ENCODE measurements around the gene BOK.
"Not testable (repeated sequence)": the region's sequence is repeated elsewhere in the genome, so short reads cannot be mapped to it uniquely, and the experiment has no call there.

BOK gene

DNA sequence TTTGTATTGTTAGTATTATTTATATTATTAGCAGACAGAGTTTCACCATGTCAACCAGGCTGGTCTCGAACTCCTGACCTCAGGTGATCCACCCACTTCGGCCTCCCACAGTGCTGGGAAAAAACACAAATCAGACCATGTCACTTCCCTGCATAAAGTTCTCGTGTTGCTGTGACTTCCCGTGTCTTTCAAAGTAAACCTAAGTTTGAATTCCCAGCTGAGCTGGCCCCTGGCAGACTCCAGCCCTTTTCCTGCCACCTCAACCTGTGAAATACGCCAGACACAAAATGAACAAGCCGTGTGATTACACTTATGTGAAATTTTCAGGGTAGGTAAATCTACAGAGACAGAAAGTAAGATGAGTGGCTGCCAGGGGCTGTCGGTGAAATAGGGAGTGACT is 7.9 kb downstream of the BOK start:
- H3K4me3 Mint-ChIP-seq: no peak overlapping the region
- peaks cover 15% of the 10 kb centered on the region for H3K4me1 Mint-ChIP-seq
- no peak overlapping the region for H3K27ac Mint-ChIP-seq
- H3K9me3 Mint-ChIP-seq: no peaks in the 10 kb centered on the region
- H3K27me3 Mint-ChIP-seq (ENCODE audit: low read depth): peaks cover 18% of the 10 kb centered on the region
- H3K36me3 Mint-ChIP-seq (ENCODE audit: low read depth): peaks cover 6% of the 10 kb centered on the region
- TF ChIP-seq CTCF (IDR thresholded peaks at IDR 0.05; ENCODE audit: unreplicated experiment in 3 of 3): no peak

GRCh38 chr2:241567266-241567665 is 8.7 kb downstream of the BOK start:
- Mint-ChIP-seq H3K27me3 (ENCODE audit: low read depth) (peaks cover 24% of the 10 kb centered on the region), H3K4me1 (peaks cover 10% of the 10 kb centered on the region)
- not testable (repeated sequence) for H3K4me3 Mint-ChIP-seq; H3K36me3 Mint-ChIP-seq (ENCODE audit: low read depth); H3K9me3 Mint-ChIP-seq; H3K27ac Mint-ChIP-seq

DNA sequence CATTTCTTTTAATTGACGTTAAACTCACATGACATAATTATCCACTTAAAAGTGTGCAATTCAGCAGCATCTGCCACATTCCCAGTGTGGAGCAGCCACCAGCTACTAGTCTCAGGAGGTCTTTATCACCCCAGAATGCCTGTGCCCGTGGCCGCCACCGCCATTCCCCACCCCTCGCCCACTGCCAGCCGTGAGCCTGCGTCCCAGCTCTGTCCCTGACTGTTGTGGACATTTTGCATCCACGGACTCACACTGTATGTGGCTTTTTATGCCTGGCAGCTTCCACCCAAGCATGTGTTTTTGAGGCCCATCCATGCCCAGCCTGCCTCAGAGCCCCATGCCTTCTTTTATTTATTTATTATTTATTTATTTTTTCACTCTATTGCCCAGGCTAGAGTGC is 9.2 kb downstream of the BOK start:
- peaks cover 10% of the 10 kb centered on the region for H3K4me1 Mint-ChIP-seq
- no peaks in the 10 kb centered on the region for H3K9me3 Mint-ChIP-seq

DNA sequence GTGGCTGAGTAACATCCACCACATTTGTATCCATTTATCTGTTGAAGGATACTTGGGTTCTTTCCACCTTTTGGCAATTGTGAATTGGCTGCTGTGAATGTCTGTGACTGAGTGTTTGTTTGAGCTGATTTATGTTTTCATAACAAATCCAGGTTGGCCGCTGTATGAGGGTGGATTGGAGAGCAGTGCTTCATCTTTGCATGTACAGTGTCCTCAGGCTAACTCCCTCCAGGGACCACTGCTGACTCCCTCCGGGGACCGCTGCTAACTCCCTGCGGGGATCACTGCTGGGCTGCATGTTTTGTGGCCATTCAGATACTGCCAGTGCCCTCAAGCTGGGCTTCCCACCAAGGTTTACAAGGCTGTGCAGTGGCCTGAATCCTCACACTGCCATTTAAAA is 10.2 kb downstream of the BOK start:
- H3K36me3 Mint-ChIP-seq (ENCODE audit: low read depth): peaks cover 10% of the 10 kb centered on the region
- peaks cover 10% of the 10 kb centered on the region for H3K4me1 Mint-ChIP-seq
- TF ChIP-seq CTCF (IDR thresholded peaks at IDR 0.05; ENCODE audit: unreplicated experiment in 3 of 3): no peak
- no peaks in the 10 kb centered on the region for H3K9me3 Mint-ChIP-seq
- no peak overlapping the region for H3K4me3 Mint-ChIP-seq
- no peak overlapping the region for H3K27ac Mint-ChIP-seq
- peaks cover 25% of the 10 kb centered on the region for H3K27me3 Mint-ChIP-seq (ENCODE audit: low read depth)

More for the DNA sequence above, 9.2 kb downstream of the BOK start:
- H3K27me3 Mint-ChIP-seq (ENCODE audit: low read depth): peaks cover 25% of the 10 kb centered on the region
- no peak for TF ChIP-seq CTCF (IDR thresholded peaks at IDR 0.05; ENCODE audit: unreplicated experiment in 3 of 3)
- H3K36me3 Mint-ChIP-seq (ENCODE audit: low read depth): peaks cover 7% of the 10 kb centered on the region
- no peak overlapping the region for H3K4me3 Mint-ChIP-seq
- no peak overlapping the region for H3K27ac Mint-ChIP-seq

- H3K27me3 Mint-ChIP-seq (ENCODE audit: low read depth): peaks cover 25% of the 10 kb centered on the region
- H3K36me3 Mint-ChIP-seq (ENCODE audit: low read depth): peaks cover 15% of the 10 kb centered on the region
- H3K9me3 Mint-ChIP-seq: no peaks in the 10 kb centered on the region
- peak overlapping the region in 1 of 3 experiments; percentile 53 for H3K27ac Mint-ChIP-seq
- peaks cover 10% of the 10 kb centered on the region for H3K4me1 Mint-ChIP-seq
- TF ChIP-seq CTCF (IDR thresholded peaks at IDR 0.05; ENCODE audit: unreplicated experiment in 3 of 3): no peak
- H3K4me3 Mint-ChIP-seq: peak overlapping the region in 1 of 3 experiments; percentile 19
These were observed 11.3 kb downstream of the BOK start for GRCh38 chr2:241569831-241570281.

GRCh38 chr2:241570961-241571581 is 12.5 kb downstream of the BOK start:
- Mint-ChIP-seq H3K4me1 (peaks cover 16% of the 10 kb centered on the region), H3K4me3 (no peak overlapping the region), H3K9me3 (no peaks in the 10 kb centered on the region), H3K36me3 (ENCODE audit: low read depth) (peaks cover 24% of the 10 kb centered on the region), H3K27ac (peak overlapping the region in 1 of 3 experiments; percentile 42), H3K27me3 (ENCODE audit: low read depth) (peaks cover 25% of the 10 kb centered on the region)
- no peak for TF ChIP-seq CTCF (IDR thresholded peaks at IDR 0.05; ENCODE audit: unreplicated experiment in 3 of 3)

Data from nephron (organoid).